ENCODE measurements around the gene GULP1.
A peak's percentile ranks its signal among the peaks of the same experiment; 100 is the strongest.

The GULP1 gene, protein sequence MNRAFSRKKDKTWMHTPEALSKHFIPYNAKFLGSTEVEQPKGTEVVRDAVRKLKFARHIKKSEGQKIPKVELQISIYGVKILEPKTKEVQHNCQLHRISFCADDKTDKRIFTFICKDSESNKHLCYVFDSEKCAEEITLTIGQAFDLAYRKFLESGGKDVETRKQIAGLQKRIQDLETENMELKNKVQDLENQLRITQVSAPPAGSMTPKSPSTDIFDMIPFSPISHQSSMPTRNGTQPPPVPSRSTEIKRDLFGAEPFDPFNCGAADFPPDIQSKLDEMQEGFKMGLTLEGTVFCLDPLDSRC

DNA sequence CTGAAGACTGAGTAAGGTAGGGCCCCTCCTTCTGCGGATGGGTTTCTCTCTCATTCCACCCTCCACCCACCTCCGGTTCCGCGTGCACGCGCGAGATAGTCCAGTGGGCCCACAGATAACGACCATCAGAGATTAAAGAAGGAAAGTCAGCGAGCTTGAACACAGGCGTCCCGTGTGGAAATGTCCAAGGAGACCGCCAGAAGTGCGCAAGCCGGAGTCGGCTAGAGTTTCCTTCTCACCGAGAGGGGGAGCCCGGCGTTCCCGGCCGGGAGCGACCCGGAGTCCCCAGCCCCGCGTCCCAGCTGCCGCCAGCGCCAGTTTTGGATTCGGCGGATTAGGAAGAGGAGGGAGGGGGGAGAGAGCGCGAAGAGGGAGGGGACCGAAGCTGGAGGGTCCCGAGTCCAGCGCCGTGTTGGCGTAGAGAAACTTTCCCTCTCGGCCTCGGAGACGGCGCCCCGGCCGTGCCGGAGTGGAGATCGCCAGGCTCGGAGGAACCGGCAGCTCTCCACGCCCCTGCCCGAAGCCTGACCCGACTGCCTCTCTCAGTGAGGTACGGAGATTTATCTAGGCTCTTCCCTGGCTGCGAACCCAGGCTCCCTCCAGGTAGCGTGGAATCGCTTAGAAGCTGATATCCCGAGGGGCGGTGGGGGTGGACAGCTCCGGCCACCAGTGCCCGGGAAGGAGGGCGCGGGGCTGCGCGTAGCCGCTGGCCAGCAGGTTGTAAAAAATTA lies at the start of gene GULP1:
GULP1 (plus strand) TSS at position 258 of the 731 bp plus-strand sequence. CDS start 185,829 bp downstream, outside the sequence.
- peak in 1 of 2 experiments; percentile 75 for DNase-seq (ENCODE audit: low read depth in 1 of 2, low spot score in 1 of 2)
- TF ChIP-seq JUND (IDR thresholded peaks at IDR 0.05; ENCODE audit: low read depth): no peak
- in situ Hi-C loops (cut with HindIII; ENCODE audit: low pct_unique_long_range_greater_than_20kb, low sequenced_read_pairs): no loop called here

DNA sequence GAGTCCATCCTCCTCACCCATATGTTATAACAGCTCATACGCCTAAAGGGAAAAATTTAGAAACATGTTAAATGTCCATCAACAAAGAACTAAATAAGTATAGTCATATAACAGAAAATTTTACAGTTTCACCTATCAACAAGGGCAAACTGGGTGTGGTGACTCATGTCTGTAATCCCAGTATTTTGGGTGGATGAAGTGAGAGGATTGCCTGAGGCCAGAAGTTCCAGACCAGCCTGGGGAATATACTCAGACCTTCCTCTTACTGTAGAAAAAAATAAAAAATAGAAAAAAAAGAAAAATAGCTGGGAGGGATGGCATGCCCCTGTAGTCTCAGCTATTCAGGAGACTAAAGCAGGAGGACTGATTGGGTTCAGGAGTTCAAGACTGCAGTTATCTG lies 48.3 kb upstream of the GULP1 start:
- TF ChIP-seq JUND (IDR thresholded peaks at IDR 0.05; ENCODE audit: low read depth): no peak
- no peak for DNase-seq (ENCODE audit: low read depth in 1 of 2, low spot score in 1 of 2)
- in situ Hi-C loops (cut with HindIII; ENCODE audit: low pct_unique_long_range_greater_than_20kb, low sequenced_read_pairs): no loop called here

DNA sequence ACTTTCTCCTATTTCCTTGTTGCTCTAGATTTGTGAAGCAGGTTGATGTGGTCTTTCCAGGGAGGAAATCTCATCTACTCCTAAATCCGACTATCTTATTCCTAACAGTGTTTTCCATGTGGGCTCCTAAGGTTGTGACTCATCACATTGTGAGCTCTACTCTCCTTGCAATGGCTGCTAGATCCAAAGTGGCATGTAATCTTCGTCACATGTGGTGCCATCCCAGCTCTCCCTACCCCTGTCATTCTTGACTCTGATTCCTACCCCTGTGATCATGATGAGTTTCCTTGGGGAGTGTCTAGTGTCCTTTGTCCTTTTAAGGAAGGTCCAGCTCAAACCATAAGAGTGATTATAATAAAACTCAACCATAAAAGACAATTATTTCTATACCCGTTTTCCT lies 47.3 kb upstream of the GULP1 start:
- in situ Hi-C loops (cut with HindIII; ENCODE audit: low pct_unique_long_range_greater_than_20kb, low sequenced_read_pairs): no loop called here
- no peak for DNase-seq (ENCODE audit: low read depth in 1 of 2, low spot score in 1 of 2)
- no peak for TF ChIP-seq JUND (IDR thresholded peaks at IDR 0.05; ENCODE audit: low read depth)

DNA sequence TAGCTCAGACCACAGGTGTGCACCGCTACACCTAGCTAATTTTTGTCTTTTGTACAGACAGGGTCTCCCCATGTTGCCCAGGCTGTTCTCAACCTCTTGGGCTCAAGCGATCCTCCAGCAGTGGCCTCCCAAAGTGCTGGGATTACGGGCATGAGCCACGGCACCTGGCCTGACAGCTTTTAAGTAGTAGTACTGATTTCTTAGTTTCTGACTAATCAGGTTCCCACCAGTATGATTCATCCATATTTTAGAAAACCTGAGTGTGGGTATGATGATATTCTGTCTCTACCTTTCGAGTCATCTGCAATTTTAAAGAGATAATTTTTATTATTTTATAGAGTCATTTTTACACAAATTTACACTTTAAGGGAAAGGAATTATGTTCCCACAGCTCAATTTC lies 46.4 kb upstream of the GULP1 start:
- no peak for TF ChIP-seq JUND (IDR thresholded peaks at IDR 0.05; ENCODE audit: low read depth)
- in situ Hi-C loops (cut with HindIII; ENCODE audit: low pct_unique_long_range_greater_than_20kb, low sequenced_read_pairs): no loop called here
- no peak for DNase-seq (ENCODE audit: low read depth in 1 of 2, low spot score in 1 of 2)

DNA sequence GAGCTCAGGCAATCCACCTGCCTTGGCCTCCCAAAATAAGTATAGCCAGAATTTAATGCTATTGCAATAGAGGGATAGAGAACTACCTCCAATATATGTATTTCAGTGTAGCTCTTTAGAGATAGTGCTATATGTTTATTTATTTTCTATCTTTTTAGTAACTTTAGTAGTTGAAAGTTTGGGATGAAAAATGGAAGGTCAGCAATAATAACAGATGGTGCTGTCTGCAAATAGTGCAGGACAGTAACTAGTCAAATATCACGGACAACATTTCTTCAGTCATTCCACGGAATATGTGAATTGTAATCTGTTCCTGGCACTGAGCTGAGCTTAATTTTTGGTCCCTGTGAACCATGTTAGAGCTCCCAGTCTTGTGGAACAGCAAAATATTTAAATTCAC lies 43.2 kb upstream of the GULP1 start:
- DNase-seq (ENCODE audit: low read depth in 1 of 2, low spot score in 1 of 2): no peak
- in situ Hi-C loops (cut with HindIII; ENCODE audit: low pct_unique_long_range_greater_than_20kb, low sequenced_read_pairs): no loop called here
- no peak for TF ChIP-seq JUND (IDR thresholded peaks at IDR 0.05; ENCODE audit: low read depth)

DNA sequence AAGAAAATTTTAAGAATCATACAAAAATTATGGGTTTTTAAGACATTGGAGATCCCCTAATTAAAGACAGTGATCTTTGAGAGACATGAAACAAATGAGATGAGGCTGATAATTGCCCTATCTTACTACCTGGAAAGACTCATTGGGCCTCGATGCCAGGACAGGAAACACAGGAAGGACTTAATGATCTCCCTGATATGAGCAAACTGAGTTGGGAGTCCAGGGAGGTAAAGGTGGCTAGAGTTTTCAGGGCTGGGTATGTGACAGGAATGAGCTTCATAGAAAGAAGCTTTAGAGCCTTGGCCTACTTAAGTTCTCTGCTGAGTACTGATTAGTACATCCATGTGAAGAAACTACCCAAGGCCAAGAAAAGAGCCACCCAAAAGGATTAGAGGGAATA lies 40.6 kb upstream of the GULP1 start:
- no peak for TF ChIP-seq JUND (IDR thresholded peaks at IDR 0.05; ENCODE audit: low read depth)
- no peak for DNase-seq (ENCODE audit: low read depth in 1 of 2, low spot score in 1 of 2)
- in situ Hi-C loops (cut with HindIII; ENCODE audit: low pct_unique_long_range_greater_than_20kb, low sequenced_read_pairs): no loop called here

DNA sequence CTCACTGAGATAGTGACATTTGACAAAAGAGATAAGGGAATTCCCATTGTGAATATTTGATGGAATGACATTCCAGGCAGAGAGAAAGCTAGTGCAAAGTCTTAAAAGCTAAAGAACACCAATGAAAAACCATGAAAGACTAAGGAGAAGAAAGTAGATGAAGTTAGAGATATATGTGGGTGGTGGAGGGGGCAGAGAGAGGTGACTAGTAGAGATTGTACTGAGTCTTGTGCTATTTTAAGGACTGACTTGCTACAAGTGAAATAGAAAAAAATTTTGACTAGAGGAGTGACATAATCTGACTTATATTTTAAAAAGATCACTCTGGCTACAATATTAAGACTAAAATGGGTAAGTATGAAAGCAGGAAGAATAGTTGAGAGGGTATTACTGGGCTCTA lies 35.3 kb upstream of the GULP1 start:
- no peak for TF ChIP-seq JUND (IDR thresholded peaks at IDR 0.05; ENCODE audit: low read depth)
- no peak for DNase-seq (ENCODE audit: low read depth in 1 of 2, low spot score in 1 of 2)
- in situ Hi-C loops (cut with HindIII; ENCODE audit: low pct_unique_long_range_greater_than_20kb, low sequenced_read_pairs): no loop called here

DNA sequence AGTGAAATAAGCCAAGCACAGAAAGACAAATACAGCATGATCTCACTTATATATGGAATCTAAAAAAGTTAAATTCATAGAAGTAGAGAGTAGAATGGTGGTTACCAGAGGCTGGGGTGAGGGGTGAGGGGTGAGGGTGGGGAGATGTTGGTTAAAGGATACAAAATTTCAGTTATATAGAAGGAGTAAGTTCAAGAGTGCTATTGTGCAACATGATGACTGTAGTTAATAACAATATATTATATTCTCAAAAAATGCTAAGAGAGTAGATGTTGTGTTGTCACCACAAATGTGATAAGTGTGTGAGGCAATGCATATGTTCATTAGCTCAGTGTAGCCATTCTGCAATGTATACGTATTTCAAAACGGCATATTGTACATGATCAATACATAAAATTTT lies 26.4 kb upstream of the GULP1 start:
- no peak for DNase-seq (ENCODE audit: low read depth in 1 of 2, low spot score in 1 of 2)
- TF ChIP-seq JUND (IDR thresholded peaks at IDR 0.05; ENCODE audit: low read depth): no peak
- in situ Hi-C loops (cut with HindIII; ENCODE audit: low pct_unique_long_range_greater_than_20kb, low sequenced_read_pairs): no loop called here

DNA sequence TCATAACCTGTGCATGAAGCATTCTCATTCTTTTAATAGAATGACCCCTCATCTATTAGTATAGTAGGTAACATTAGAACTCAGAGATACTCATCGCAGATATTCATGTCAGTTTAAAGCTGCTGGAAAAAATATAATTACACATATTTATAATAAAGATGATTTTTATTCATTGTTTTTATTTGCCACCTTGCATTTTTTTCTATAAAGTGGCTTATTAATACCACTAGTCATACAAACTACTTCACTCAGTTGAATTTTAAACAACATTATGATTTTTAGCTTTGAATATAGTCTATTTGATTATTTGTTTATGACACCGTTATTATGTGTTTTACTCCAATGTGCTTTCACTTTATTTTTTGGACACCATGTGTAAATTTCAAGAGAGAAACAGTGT lies 23.9 kb upstream of the GULP1 start:
- in situ Hi-C loops (cut with HindIII; ENCODE audit: low pct_unique_long_range_greater_than_20kb, low sequenced_read_pairs): no loop called here
- DNase-seq (ENCODE audit: low read depth in 1 of 2, low spot score in 1 of 2): no peak
- no peak for TF ChIP-seq JUND (IDR thresholded peaks at IDR 0.05; ENCODE audit: low read depth)

DNA sequence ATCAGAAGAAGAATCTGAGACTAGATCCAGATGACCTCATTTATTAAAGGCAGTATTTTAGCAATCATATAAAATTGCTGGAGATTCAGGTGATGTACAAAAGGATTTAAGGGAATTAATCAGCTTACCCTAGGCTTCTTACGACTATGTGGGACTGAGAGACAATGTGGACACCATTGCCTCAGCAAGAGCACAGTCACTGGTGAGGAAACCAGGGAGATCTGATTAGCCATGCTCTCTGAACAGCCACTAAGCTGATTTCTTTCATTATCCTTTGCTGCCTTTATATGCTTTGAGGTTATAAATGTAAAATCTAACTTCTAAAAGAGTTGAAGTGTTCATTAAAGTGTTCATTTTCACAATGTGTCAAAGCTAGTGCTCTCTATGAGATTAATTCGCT lies 22.7 kb upstream of the GULP1 start:
- in situ Hi-C loops (cut with HindIII; ENCODE audit: low pct_unique_long_range_greater_than_20kb, low sequenced_read_pairs): no loop called here
- no peak for TF ChIP-seq JUND (IDR thresholded peaks at IDR 0.05; ENCODE audit: low read depth)

DNA sequence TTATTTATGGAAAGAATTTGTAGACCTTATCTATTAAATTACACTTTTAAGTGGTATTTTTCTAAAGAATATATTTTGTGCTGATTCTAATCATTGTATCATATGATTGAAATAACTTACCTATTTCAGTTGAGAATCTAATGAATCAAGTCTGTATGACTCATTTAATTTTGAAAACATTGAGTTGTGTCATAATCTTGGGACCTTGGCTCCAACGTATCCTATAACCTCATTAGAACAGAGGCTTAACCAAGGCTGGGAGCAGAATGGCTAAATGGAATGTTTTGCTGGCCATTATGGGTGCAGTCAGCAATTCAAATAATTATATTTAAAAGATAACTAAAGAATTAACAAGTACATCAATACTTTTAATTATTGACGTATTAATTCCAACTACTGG lies 19.6 kb upstream of the GULP1 start:
- no peak for TF ChIP-seq JUND (IDR thresholded peaks at IDR 0.05; ENCODE audit: low read depth)
- in situ Hi-C loops (cut with HindIII; ENCODE audit: low pct_unique_long_range_greater_than_20kb, low sequenced_read_pairs): no loop called here
- DNase-seq (ENCODE audit: low read depth in 1 of 2, low spot score in 1 of 2): no peak

More for the DNA sequence above, 22.7 kb upstream of the GULP1 start:
- no peak for DNase-seq (ENCODE audit: low read depth in 1 of 2, low spot score in 1 of 2)

DNA sequence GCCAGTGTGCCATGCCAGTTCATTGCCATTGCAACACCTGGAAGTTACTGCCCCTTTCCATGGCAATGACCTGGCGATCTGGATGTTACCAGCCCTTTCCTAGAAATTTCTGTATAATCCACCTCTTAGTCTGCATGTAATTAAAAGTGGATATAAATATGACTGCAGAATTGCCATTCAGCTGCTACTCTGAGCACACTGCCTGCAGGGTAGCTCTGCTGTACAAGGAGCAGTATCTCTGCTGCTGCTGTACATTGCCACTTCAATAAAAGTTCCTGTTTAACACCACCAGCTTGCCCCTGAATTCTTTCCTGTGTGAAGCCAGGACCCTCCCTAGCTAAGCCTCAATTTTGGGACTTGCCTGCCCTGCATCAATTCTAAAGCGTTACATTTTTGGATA lies 17.4 kb upstream of the GULP1 start:
- TF ChIP-seq JUND (IDR thresholded peaks at IDR 0.05; ENCODE audit: low read depth): no peak
- no peak for DNase-seq (ENCODE audit: low read depth in 1 of 2, low spot score in 1 of 2)
- in situ Hi-C loops (cut with HindIII; ENCODE audit: low pct_unique_long_range_greater_than_20kb, low sequenced_read_pairs): no loop called here

DNA sequence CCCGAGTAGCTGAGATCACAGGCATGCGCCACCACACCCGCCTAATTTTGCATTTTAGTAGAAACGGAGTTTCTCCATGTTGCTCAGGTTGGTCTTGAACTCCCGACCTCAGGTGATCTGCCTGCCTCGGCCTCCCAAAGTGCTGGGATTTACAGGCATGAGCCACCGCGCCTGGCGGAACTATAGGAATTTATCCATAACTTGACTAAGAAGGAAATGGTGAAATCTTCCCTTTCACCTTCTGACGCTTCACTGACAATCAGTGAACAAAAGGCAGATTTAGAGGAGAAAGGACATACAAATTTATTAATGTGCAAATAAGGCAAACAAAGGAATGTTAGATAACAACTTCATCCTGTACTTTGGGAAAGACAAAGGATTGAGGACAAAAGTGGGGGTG lies 15.4 kb upstream of the GULP1 start:
- no peak for DNase-seq (ENCODE audit: low read depth in 1 of 2, low spot score in 1 of 2)
- in situ Hi-C loops (cut with HindIII; ENCODE audit: low pct_unique_long_range_greater_than_20kb, low sequenced_read_pairs): no loop called here
- no peak for TF ChIP-seq JUND (IDR thresholded peaks at IDR 0.05; ENCODE audit: low read depth)
